Fibroblast of villous mesenchyme (primary cell): ENCODE results near the gene FGF22. TPM values are rescaled to one million over a fixed set of nuclear protein-coding genes. Genes with fewer than 3 reads are reported as not detected.

Experiments
- DNase-seq: peaks from one replicate; pipeline ENCODE4 v3.0.0-alpha.2; 2010; ENCODE audit warnings: low read depth
- H3K4me3 ChIP-seq: 2 replicates; pipeline ENCODE4 v1.5.1; 2011; ENCODE audit warnings: low read depth, mild to moderate bottlenecking, low read length
- total RNA-seq: library from RNA; depleted of rRNA; stranded (reverse); fragments of >200 nt; gene quantifications from 2 replicates; pipeline ENCODE4 v1.2.3, GENCODE V29; 2012
- TF ChIP-seq, protein P1 (sequence below): IDR thresholded peaks from 2 replicates; pipeline ENCODE4 v1.5.1; 2012; ENCODE audit warnings: low read depth, mild to moderate bottlenecking, low read length; ENCODE audit not compliant: insufficient read depth

FGF22 gene
- total RNA-seq, 1 donor, result not detected

- H3K4me3 ChIP-seq, result no peak overlapping the region
- TF ChIP-seq, protein P1, sequence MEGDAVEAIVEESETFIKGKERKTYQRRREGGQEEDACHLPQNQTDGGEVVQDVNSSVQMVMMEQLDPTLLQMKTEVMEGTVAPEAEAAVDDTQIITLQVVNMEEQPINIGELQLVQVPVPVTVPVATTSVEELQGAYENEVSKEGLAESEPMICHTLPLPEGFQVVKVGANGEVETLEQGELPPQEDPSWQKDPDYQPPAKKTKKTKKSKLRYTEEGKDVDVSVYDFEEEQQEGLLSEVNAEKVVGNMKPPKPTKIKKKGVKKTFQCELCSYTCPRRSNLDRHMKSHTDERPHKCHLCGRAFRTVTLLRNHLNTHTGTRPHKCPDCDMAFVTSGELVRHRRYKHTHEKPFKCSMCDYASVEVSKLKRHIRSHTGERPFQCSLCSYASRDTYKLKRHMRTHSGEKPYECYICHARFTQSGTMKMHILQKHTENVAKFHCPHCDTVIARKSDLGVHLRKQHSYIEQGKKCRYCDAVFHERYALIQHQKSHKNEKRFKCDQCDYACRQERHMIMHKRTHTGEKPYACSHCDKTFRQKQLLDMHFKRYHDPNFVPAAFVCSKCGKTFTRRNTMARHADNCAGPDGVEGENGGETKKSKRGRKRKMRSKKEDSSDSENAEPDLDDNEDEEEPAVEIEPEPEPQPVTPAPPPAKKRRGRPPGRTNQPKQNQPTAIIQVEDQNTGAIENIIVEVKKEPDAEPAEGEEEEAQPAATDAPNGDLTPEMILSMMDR, result no peak
- DNase-seq, result no peak
Observed at GRCh38 chr19:645912-646778, 6.5 kb downstream of the FGF22 start.

DNA sequence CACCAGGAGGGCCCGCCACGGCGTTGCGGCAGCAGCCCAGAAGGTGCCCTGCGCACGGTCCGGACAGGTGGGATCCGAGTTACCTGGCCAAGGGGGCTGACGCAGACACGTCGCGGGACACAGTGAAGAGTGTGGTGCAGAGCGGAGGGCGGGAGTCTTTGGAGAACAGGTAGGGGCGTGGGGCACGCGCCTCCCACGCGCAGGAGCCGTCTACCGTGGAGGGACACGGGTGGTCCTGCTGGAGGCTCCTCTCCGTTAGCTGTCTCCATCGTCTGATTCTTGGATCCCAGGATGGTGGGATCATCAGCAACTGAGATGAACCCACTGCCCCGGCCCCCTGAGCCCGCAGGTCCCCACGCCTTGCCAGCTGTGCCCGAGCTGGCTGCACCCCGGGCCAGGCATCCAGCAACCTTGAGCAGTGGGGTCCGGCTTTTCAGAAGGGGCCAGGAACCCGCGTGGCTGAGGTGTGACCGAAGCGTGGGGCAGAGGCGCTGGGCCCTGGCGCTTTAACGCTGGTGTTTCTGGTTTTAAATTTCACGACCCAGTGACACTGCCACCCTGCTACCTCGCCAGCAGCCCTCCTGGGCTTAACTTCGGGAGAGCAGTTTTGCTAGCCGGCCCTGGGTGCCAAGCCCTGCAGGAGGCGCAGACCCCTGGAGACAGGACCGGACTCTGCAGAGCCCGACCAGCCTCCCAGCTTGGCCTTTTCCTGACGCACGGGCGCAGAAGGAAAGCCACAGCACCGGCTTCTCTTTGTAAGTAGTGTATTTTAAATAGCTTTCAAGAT lies 7.3 kb downstream of the FGF22 start:
- DNase-seq, result no peak
- no peak overlapping the region for H3K4me3 ChIP-seq
- TF ChIP-seq, protein P1, result no peak

- H3K4me3 ChIP-seq, result no peak overlapping the region
- TF ChIP-seq, protein P1, result no peak
Observed at GRCh38 chr19:647566-648284, 8.0 kb downstream of the FGF22 start.

GRCh38 chr19:648305-648704 lies 8.6 kb downstream of the FGF22 start:
- H3K4me3 ChIP-seq, result no peak overlapping the region
- TF ChIP-seq, protein P1, result no peak
- DNase-seq, result no peak

More at GRCh38 chr19:647566-648284, 8.0 kb downstream of the FGF22 start:
- DNase-seq, result no peak

DNA sequence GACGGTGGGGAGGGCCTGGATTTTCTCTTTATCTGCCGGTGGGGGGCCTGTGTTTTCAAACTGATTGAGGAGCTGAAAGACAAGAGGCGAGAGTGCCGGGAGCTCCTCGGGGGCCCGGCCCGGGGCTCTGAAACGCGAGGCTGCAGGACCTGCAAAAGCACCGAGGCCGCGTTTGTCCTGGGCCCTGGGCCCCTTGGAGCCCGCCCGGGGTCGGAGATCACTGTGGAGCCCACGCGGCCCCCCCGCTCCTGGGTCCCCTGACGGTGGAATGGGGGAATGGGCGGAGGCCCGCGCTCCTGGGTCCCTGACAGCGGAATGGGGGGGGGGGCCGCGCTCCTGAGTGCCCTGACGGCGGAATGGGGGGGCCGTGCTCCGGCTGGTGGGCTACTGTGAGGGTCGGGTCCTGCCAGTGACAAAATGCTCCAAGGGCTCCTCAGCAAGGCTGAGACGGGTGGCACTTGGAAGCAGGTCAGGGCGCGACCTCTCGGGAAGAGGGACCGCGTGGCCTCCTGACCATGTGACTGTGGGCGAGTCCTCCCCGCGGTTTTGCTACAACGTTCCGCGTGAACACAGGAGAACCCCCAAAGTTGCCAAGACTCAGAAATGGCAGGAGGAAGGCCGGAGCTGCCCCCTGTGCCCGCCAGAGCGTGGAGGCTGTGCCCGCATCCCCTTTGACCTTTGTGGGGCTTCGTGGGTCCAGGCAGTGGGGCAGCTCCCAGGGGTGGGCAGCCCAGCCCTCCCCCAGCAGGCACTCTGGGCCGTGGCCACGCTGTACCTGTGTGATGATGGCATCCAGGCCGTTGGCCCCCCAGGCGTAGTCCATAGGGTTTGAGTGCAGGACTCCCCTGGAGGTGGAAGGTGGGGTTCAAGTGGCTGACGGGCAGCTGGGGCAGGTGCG lies 9.5 kb downstream of the FGF22 start:
- TF ChIP-seq, protein P1, result no peak
- DNase-seq, result no peak
- no peak overlapping the region for H3K4me3 ChIP-seq

DNA sequence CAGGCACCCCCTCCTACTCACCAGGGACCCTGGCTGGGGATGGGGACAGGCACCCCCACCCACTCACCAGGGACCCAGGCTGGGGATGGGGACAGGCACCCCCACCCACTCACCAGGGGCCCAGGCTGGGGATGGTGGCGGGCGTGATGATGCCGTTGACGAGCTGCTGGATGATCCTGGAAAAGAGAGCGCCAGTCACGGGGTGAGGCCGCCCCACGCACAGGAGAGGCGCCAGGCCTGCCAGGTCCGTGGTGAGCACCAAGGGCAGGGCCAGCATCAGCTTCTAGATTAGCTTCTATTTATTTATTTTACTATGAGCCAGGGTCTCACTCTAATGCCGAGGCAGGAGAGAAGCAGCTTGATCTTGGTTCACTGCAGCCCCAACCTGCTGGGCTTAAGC lies 10.4 kb downstream of the FGF22 start:
- no peak overlapping the region for H3K4me3 ChIP-seq
- TF ChIP-seq, protein P1, result no peak
- no peak for DNase-seq
